GM19239 (cell line): ENCODE data around the gene MXRA8.
A peak's percentile ranks its signal among the peaks of the same experiment; 100 is the strongest.
"Not testable (repeated sequence)": the region's sequence is repeated elsewhere in the genome, so short reads cannot be mapped to it uniquely, and the experiment has no call there.

ENCODE experiments used
- DNase-seq: peaks from one replicate; pipeline ENCODE4 v3.0.0; 2011; ENCODE audit warnings: low spot score; ENCODE audit not compliant: insufficient read length
- FAIRE-seq: peaks from 2 replicates; lab custom pipeline; 2011; peaks lifted over from hg19 to GRCh38; lab: Jason Lieb, UNC

MXRA8 gene, protein sequence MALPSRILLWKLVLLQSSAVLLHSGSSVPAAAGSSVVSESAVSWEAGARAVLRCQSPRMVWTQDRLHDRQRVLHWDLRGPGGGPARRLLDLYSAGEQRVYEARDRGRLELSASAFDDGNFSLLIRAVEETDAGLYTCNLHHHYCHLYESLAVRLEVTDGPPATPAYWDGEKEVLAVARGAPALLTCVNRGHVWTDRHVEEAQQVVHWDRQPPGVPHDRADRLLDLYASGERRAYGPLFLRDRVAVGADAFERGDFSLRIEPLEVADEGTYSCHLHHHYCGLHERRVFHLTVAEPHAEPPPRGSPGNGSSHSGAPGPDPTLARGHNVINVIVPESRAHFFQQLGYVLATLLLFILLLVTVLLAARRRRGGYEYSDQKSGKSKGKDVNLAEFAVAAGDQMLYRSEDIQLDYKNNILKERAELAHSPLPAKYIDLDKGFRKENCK

DNA sequence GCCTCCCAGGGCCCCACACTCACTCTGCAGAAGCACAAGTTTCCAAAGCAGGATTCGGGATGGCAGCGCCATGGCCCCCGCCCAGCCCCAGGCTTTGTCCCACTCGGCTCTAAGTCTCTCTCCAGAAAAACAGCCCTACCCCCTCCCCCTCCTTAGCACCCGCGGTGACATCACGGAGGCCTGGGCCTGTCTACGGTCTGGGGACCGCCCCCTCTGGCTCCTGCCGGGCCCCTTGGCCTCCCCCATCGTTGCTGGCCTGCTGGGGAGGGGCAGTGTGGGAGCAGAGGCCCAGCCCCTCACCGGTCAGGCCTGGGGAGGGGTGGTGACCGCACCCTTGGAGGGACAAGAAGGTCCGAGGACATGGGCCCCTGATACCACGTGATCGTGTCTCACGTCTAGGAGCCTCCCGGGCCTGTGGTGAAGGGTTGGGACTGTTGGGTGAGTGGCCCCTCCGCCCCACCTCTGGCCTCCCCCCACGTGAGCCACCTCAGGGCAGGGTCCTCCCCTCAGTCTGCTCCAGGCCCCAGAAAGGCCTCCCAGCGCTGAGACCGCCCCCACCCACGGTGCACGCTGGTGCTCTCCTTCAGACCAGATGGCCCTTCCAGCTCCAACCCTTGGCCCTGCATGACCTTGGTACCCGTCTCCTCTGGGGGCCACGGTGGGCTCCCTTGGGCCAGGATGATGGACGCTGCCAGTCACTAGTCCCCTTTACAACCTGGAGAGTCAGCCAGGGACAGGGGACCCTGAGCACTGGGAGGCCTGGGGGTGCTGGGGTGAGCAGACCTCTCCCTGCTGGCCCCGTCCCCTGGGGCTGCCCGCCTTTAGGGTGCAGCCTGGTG, at the start of gene MXRA8:
Gene MXRA8, minus strand, starts transcription at position 123 of the 839 bp plus-strand sequence. Its CDS starts 51 bp downstream, at position 72.
- DNase-seq, result no peak
- no peak for FAIRE-seq

DNA sequence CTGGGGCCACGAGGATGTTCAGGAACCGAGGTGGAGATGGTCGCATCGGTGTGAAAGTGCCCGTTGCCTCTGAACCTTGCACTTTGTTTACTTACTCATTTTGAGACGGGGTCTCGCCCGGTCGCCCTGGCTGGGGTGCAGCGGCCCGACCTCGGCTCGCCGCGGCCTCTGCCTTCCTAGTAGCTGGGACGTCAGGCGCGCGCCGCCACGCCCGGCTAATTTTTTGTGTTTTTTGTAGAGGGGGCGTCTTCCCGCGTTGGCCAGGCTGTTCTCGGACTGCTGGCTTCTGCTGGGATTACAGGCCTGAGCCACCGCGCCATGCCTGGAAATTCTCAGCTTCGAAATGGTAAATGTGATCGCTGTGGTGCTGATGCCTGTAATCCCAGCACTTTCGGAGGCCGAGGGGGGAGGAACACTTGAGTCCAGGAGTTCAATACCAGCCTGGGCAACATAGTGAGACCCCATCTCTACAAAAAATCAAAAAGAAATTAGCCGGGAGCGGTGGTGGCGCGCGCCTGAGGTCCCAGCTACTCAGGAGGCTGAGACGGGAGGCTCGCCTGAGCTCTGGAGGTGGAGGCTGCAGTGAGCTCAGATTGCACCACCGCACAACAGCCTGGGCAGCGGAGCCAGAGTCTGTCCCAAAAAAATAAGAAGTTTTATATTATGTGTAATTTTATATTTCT, 49.4 kb upstream of the MXRA8 start:
- FAIRE-seq (peak; percentile 42), DNase-seq (no peak)

DNA sequence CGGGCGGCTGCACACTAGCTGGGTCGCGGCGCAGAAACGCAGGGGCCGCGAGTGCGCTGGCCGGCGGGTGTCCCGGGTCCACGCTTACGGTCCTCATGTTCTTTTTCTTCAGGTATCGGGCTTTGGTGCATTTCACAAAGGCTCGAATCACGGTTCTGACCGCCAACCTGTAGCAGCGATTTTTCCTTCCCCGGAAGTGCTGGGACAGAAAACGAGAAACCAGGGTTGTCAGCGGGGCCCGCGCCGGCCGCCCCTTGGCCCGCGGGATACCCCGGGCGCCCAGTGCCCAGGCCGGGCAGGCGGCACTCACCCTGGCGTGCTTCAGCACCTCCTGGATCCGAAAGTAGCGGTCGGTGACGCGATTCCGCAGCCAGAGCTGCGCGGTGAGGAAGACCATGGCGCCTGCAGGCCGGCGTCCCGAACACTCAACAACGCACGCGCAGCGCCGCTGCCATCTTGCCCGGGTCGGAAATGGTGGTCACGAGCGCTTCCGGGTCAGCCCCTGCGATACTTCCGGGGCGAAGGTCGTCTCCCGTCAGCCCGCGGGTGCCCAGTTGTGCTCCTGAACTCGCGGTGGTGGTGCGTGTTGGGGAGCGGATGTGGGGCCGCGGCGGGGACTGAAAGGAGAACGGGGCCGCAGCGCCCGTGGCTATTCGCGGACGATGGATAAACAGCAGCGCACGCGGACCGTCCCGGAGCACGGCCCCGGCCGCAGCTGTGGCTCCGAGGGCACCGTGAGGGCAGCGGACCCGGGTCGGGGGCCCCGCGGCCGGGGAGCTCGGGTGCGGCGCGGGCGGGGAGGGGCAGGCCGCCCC, 48.7 kb upstream of the MXRA8 start, which contains the start of gene MRPL20:
Gene MRPL20, minus strand, starts transcription at position 473 of the 815 bp plus-strand sequence. Its CDS starts 76 bp downstream, at position 397.
- DNase-seq, result peak; percentile 98
- peak; percentile 94 for FAIRE-seq

DNA sequence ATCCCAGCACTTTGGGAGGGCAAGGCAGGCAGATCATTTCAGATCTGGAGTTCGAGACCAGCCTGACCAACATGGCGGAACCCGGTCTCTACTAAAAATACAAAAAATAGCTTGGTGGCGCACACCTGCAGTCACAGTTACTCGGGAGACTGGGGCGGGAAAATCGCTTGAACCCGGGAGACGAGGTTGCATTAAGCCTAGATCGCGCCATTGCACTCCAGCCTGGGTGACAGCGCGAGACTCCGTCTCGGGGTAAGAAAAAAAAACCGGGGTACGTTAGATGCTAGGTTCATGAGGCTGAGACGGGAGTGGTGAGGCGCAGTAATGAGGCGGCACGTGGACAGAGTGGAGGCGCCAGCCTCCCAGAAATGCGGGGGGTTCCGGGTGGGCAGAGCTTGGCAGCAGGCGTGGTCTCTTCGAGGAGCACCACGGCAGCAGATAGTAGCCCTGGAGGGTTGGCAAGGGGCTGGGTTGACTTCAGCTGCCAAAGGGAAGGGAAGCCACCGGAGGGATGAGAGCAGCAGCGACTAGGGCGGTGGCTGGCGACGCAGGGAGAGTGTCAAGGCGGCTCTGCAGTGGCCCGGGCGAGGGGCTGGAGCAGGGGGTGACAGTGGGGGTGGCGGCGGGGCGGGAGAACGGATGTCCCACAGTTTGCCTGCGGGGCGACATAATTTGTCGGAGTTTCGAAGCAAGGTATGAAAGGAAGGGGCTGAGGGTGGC, 47.9 kb upstream of the MXRA8 start:
- FAIRE-seq (peak; percentile 47), DNase-seq (no peak)

DNA sequence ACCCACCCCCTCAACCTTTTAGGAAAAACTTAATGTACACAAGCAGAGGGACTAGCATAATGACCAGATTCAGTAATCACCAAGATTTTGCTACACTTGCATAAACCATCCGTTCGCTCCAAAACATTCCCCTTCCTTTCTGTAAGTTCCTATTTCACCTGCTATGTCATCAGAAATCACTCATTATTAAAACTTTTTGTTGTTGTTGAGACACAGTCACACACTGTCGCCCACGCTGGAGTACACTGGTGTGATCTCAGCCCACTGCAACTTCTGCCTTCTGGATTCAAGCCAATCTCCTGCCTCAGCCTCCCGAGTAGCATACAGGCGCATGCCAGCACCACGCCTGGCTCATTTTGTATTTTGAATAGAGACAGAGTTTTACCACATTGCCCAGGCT, 45.3 kb upstream of the MXRA8 start:
- no peak for FAIRE-seq
- no peak for DNase-seq

DNA sequence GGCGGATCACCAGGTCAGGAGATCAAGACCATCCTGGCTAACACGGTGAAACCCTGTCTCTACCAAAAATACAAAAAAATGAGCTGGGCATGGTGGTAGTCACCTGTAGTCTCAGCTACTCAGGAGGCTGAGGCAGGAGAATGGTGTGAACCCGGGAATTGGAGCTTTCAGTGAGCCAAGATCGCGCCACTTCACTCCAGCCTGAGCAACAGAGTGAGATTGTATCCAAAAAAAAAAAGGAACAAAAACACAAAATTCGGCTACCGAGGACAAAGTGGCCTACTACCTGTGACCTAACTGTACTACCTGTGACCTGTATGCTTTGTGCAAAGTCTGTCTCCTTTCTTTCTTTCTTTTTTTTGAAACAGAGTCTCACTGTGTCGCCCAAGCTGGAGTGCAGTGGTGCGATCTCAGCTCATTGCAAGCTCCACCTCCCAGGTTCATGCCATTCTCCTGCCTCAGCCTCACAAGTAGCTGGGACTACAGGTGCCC, 44.6 kb upstream of the MXRA8 start:
- FAIRE-seq, DNase-seq: not testable (repeated sequence)

DNA sequence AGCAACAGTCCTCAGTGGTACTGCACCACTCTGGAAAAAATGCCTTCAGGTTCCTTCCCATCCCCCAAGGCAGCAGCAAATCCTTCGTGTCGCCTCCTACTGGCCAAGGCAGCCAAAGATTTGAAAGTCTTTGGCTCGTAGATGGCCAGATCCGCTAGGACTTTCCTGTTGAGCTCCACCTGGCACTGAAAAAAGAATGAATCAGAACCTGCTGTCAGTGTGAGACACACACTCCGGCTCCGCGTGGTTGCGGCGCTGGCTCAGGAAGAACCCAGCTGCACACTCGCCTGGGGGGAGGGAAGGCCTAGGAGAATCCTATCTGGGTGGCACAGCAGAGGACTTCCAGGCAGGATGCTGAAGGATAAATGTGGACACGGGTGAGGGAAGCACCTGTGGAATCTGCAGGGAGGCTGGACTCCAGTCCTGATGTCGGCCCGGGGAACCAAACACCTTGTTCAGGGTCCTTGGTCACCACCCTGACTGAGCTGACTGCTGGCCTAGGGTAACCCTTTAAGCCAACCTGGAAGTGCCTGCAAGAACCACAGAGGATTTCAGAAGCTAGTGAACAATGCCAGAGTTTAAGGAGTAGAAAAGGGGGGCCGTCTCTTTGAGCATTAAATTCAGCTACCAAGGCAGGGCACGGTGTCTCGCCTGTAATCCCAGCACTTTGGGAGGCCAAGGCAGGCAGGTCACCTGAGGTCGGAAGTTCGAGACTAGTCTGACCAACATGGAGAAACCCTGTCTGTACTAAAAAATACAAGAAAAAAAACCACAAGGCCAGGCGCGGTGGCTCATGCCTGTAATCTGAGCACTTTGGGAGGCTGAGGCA, 43.9 kb upstream of the MXRA8 start:
- DNase-seq (no peak), FAIRE-seq (no peak)

DNA sequence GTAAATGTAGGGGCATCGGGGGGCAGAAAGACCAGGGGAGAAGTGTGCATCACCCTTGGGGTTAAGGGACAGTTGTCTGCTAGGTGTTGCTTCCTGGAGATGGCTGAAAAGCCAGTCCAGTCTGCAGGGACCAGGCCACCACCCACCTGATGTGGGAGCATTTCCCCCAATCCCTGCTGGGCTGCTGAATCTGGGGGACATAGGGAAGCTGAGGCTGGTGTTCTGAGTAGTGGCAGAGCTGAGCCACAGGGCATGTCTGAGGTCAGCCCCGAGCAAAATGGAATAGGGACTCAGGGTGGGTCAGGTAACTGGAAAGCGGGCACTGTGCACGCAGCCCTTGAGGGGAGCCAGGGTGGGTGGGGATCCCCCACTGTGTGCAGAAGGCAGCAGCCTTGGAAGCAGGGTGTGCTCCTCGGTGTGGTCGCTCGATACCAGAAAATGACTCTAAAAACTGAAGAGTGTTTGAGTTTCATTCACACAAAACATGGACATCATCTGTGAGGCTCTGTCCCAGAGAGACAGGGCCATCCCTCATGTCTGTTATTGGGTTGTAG, 43.2 kb upstream of the MXRA8 start:
- DNase-seq, result no peak
- FAIRE-seq, result no peak

DNA sequence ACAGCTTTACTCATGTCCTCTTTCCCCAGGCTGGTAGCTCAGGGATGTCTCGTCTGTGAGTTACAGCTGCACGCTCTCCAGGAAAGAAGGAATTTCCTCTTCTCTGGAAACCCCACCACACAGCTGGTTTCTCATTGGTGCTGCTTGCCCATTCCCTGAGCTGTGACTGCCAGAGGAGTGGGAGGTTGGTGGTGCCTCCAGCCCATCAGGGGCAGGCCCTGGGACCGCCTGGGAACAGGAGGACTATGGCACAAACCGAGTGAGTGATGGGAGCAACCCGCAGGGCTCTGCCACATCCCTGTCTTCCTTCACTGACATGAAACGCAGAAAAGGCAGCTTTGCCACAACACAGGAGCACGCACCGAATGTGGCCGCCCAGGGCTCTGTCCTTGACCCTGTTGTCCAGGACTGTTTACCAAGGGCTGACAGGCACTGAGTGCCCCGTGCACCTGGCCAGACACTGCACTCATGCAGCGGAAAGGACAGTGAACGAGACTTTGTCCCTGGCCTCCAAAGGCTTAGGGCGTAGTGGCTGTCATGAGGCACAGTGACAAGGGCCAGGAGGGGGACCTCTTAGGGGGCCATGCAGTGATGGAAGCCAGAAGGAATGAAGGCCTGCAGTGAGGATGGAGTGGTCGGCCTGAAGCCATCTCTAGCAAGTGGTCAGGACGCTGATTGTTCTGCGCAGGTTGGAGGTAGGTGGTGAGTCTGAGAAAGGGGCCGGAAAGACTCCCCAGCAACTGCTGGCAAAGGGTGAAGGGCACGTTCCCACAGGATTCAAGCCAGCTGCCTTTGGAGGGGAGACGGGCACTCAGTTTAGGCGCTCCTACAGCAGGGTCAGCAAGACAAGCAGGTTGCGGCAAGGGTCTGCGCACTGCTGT, 42.5 kb upstream of the MXRA8 start:
- FAIRE-seq, result no peak

DNA sequence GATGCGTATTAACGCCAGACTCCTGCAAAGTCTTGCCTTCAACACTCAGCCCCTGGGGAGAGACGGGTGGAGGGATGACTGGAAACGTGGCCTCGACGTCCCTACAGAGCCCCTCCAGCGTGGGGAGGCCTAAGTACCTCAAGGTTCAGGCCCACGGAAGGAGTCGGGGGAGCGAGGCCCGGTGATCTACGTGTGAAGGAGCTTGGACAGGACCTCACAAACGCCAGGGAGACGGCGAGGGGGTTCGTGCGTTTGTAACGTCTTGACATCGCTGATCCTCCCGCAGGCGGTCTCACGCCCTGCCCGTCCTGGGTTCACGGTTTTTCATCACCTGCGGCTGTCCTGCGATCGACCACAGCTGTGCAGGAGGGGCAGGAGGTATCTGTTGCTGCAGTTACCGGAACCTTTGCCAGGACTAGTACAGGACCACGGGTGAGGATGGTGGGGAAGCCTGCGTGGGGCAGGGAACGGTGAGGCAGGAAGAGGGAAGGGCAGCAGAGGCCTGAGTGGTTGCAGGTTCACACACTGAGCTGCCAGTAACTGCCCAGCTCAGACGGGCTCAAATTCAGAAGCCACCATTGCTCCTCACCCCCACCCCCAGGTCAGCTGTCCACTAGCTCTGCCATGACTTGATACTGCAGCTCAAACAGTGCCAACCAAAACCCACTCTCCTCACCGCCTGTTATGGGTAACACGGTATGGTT, 41.7 kb upstream of the MXRA8 start:
- no peak for FAIRE-seq
- no peak for DNase-seq

More for the DNA sequence above, 42.5 kb upstream of the MXRA8 start:
- no peak for DNase-seq

DNA sequence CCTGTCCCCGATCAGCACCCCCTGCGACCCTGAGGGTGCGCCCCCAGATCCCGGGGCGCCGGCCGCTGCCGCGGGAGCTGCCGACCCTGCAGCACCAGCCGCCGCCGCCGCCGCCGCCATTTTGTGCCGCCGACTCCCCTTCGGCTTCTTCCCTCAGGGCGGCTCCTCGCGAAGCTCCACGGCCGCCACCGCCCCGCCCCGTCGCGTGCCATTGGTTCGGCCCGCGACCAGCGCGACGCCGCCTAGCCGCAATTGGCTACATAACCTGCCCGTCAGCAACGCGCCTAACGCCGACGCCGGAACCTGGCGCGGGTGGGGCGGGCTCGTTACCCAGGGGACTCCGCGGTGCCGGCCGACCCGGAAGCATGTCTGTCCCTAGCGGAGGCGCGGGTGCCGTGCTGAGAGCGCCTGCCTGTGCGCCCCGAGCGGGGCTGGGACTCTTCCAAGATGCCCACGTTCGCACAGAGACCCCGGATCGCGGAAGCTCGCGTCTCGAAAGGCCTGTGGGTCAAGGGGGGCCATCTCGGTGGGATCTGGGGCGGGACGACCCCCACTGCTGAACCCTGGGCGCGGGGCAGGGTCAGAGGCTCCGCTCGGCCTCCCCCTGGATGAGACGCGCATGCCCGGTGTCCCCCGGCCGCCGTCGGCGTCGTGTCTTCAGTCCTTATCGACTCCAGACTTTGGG, 41.0 kb upstream of the MXRA8 start, which contains the start of gene CCNL2:
Gene CCNL2, minus strand, starts transcription at position 149 of the 685 bp plus-strand sequence. Its CDS starts 29 bp downstream, at position 120.
- DNase-seq (peak; percentile 98), FAIRE-seq (peak; percentile 89)

DNA sequence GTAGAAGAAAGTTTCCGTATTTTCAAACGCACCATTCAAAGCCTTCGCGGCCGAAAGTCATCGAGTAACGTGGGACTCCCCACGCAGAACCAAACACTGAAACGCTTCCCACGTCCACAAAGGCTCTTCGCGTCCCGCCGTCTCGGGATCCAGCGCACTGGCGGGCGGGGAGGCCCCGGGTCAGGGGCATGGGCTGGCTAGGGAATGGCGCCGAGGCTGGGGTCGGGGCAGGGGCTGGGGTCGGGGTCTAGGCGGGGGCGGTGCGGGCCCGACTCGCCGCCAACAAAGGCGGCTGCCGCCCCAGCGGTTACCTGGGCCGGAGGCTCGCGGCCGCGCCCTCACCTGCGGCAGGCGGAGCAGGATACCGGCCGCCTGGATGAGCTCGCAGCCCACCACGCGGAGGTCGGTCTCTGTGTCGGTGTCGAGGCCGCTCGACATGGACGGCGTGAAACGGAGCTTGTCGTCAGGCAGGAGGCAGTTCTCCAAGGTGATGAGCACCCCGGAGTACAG, 40.4 kb upstream of the MXRA8 start:
- no peak for FAIRE-seq
- DNase-seq, result no peak

DNA sequence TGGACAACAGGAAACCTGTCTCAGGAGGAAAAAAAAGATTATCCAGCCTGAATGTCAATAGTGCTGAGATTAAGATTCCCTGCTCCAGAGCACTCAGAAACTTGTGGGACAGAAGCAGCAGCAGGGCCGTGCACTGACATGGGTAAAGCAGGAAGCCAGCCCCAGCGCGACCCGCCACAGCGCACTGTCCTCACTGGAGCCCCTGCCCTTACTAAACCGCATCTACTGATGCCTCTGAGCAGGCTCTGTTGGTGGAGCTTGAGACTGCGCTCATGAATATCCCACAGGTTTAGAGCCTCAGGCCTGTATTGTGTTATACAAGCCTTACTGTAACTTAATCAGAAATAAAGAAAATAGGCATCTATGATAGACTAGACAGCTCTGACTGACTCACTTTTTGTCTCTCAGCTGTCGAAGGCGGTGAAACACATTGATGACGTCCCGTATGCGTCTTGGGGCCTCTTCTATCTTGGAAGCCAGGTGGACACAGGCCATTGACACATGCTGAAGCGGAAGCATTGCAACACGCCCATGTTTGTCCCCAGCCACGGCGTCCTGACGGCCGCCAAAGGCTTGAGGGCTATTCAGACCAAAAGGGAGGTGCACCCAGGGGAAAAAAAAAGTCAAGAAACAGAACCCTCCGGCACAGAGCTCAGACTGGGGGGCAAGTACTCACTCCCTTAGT, 39.6 kb upstream of the MXRA8 start:
- no peak for DNase-seq
- FAIRE-seq, result no peak

DNA sequence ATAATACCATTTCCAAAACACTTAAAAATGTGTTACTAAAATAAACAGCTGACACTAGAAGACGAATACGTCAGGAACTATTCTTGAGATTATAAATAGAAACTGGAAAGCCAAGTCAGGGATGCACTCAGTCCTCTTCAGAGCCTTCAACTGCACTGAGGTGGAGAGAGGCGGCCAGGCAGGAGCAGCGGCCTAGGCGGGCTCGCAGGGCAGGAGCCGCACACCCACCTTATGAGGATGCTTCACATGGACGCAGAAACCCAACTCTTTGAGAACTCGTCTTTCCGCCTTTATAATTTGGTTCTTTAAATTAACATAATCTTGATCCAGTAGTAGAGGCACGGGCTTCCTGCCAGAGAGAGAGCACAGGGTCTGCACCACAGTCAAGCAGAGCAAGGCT, 36.8 kb upstream of the MXRA8 start:
- FAIRE-seq, result no peak

DNA sequence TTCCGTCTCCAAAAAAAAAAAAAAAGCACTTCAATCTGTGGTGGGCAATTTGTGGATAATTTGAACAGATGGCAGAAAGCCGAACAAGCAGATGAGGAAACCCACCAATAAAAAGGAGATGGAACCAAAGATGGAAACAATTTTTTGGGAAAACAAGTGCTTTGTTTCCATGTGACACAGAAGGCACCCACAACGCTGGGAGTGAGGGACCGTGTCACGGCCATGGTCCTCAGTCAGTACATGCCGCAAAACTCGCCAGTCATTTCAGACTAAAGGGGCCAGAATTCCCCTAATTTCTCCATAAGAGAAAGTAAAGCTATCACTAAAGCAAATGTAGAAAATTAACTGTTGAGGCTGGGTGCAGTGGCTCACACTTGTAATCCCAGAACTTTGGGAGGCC, 35.8 kb upstream of the MXRA8 start:
- FAIRE-seq (no peak), DNase-seq (no peak)

More for the DNA sequence above, 36.8 kb upstream of the MXRA8 start:
- no peak for DNase-seq
